PC-3 (cell line): ENCODE data around the gene HAUS7. TPM values are rescaled to one million over a fixed set of nuclear protein-coding genes. Genes with fewer than 3 reads are reported as not detected.

Experiments used
- ATAC-seq: fragments of 200-7000 bp; cut with Tn5 transposase; 2 replicates; pipeline ENCODE4 v1.9.1; 2020; ENCODE audit warnings: mild to moderate bottlenecking, moderate library complexity
- BruUV-seq: library from RNA; stranded (reverse); fragments of 400-500 nt; replicated peaks from 2 replicates; lab custom pipeline; 2021; lab: Mats Ljungman, UMichigan
- CTCF ChIA-PET: fragments of 300-600 bp; sonication (Branson Sonifier 250); formaldehyde crosslinking; loops from one replicate; lab custom pipeline; 2022; ENCODE audit warnings: antibody characterized with exemption; lab: Charles Lee
- POLR2A ChIA-PET: fragments of 300-600 bp; sonication (Branson Sonifier 250); formaldehyde crosslinking; loops from one replicate; lab custom pipeline; 2022; ENCODE audit warnings: antibody characterized with exemption; ENCODE audit not compliant: unreplicated experiment; lab: Charles Lee
- DNase-seq: peaks from one replicate; pipeline ENCODE4 v3.0.0-alpha.2; 2015
- H2AFZ ChIP-seq: fragments of 300-600 bp; sonication (generic); 2 replicates; pipeline ENCODE4 v1.6.0; 2016; ENCODE audit warnings: antibody characterized with exemption, low read length
- H3F3A ChIP-seq: fragments of 300-600 bp; sonication (generic); one replicate; pipeline ENCODE4 v1.6.0; 2017; ENCODE audit warnings: antibody characterized with exemption, low read length, control low read depth, mild to moderate bottlenecking; ENCODE audit not compliant: unreplicated experiment
- H3K27ac ChIP-seq: fragments of 300-600 bp; sonication (generic); 2 replicates; pipeline ENCODE4 v1.5.1; 2016; ENCODE audit warnings: mild to moderate bottlenecking, low read length
- H3K27me3 ChIP-seq: fragments of 300-600 bp; sonication (generic); 2 replicates; pipeline ENCODE4 v1.6.1; 2016; ENCODE audit warnings: low read length, mixed read lengths
- H3K36me3 ChIP-seq: fragments of 300-600 bp; sonication (generic); 2 replicates; pipeline ENCODE4 v1.6.1; 2016; ENCODE audit warnings: low read depth, mixed run types, low read length, mixed read lengths
- H3K4me1 ChIP-seq: fragments of 300-600 bp; sonication (generic); 2 replicates; pipeline ENCODE4 v1.5.1; 2016; ENCODE audit warnings: low read length; ENCODE audit not compliant: insufficient read depth
- H3K4me2 ChIP-seq: fragments of 300-600 bp; sonication (generic); 2 replicates; pipeline ENCODE4 v1.6.0; 2016; ENCODE audit warnings: low read length
- H3K4me3 ChIP-seq: fragments of 300-600 bp; sonication (generic); 2 replicates; pipeline ENCODE4 v1.5.1; 2016; ENCODE audit warnings: mild to moderate bottlenecking, low read length, mixed read lengths
- H3K79me2 ChIP-seq: fragments of 300-600 bp; sonication (generic); 2 replicates; pipeline ENCODE4 v1.6.1; 2017; ENCODE audit warnings: low read length, mixed read lengths
- H3K9ac ChIP-seq: fragments of 300-600 bp; sonication (generic); 2 replicates; pipeline ENCODE4 v1.6.0; 2016; ENCODE audit warnings: mild to moderate bottlenecking, low read length
- H3K9me2 ChIP-seq: fragments of 300-600 bp; sonication (generic); replicated peaks from 2 replicates; pipeline ENCODE4 v1.6.1; 2016; ENCODE audit warnings: mixed run types, low read length, mixed read lengths
- H3K9me3 ChIP-seq: fragments of 300-600 bp; sonication (generic); 2 replicates; pipeline ENCODE4 v1.6.1; 2016; ENCODE audit warnings: low read length, mixed read lengths
- H4K20me1 ChIP-seq: fragments of 300-600 bp; sonication (generic); 2 replicates; pipeline ENCODE4 v1.6.1; 2016; ENCODE audit warnings: low read length, mixed read lengths
- EZH2 ChIP-seq: fragments of 300-600 bp; sonication (generic); IDR thresholded peaks from one replicate; pipeline ENCODE4 v1.6.1; 2017; ENCODE audit warnings: antibody characterized with exemption, mild to moderate bottlenecking, low read length; ENCODE audit not compliant: unreplicated experiment
- EZH2phosphoT487 ChIP-seq: fragments of 300-600 bp; sonication (generic); IDR thresholded peaks from 2 replicates; pipeline ENCODE4 v1.6.1; 2018; ENCODE audit warnings: mild to moderate bottlenecking, antibody characterized with exemption, low read length, borderline replicate concordance
- intact Hi-C: fragments of 100-400 bp; cut with micrococcal nuclease; formaldehyde crosslinking; loops from 2 replicates; pipeline ENCODE4 v1.9.0; 2023
- total RNA-seq: library from RNA; depleted of rRNA; stranded (reverse); fragments of >200 nt; gene quantifications from 2 replicates; pipeline ENCODE4 v1.2.3, GENCODE V29; 2014
- TF ChIP-seq, protein P1 (sequence below): fragments of 300-600 bp; sonication (generic); conservative IDR thresholded peaks from 2 replicates; pipeline ENCODE4 v1.5.1; 2017; ENCODE audit warnings: antibody characterized with exemption, low read depth, mild to moderate bottlenecking, low read length

HAUS7 gene
- total RNA-seq, 1 experiment from 2014 or later: 46.0 TPM

DNA sequence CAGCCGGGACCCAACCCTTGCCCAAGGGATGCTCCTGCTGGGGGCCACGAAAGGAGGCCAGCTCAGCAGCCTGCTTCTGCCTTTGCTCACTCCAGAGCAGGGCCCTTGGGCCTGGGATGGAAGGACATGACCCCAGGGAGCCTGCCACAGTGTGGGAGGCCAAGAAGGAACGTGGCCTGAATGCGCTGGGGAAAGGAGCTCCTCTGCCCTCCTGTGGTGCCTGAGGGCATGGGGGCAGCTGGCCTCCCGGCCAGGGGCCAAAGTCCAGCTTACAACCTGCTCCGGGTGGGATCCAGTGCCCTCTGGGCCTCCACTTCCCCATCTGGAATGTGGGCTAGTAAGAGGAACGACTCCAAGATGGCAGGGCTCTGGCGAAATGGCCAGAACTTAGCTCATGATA is 45.1 kb upstream of the HAUS7 start:
- no peaks in the 10 kb centered on the region for H3K9me2 ChIP-seq
- H3K79me2 ChIP-seq: no peaks in the 10 kb centered on the region
- TF ChIP-seq EZH2: no peak
- TF ChIP-seq, protein P1, sequence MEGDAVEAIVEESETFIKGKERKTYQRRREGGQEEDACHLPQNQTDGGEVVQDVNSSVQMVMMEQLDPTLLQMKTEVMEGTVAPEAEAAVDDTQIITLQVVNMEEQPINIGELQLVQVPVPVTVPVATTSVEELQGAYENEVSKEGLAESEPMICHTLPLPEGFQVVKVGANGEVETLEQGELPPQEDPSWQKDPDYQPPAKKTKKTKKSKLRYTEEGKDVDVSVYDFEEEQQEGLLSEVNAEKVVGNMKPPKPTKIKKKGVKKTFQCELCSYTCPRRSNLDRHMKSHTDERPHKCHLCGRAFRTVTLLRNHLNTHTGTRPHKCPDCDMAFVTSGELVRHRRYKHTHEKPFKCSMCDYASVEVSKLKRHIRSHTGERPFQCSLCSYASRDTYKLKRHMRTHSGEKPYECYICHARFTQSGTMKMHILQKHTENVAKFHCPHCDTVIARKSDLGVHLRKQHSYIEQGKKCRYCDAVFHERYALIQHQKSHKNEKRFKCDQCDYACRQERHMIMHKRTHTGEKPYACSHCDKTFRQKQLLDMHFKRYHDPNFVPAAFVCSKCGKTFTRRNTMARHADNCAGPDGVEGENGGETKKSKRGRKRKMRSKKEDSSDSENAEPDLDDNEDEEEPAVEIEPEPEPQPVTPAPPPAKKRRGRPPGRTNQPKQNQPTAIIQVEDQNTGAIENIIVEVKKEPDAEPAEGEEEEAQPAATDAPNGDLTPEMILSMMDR: no peak
- TF ChIP-seq EZH2phosphoT487: no peak
- H3K27me3 ChIP-seq: peaks cover 9% of the 10 kb centered on the region; the same call in 1 of the 2 replicates
- ChIA-PET CTCF (no interaction called here), POLR2A (no interaction called here)
- no peak overlapping the region for H2AFZ ChIP-seq
- H3K4me2 ChIP-seq: no peak overlapping the region
- no peaks in the 10 kb centered on the region for H4K20me1 ChIP-seq
- no peaks in the 10 kb centered on the region for H3K9me3 ChIP-seq
- intact Hi-C loops: no loop called here
- H3K9ac ChIP-seq: no peak overlapping the region
- no peaks in the 10 kb centered on the region for H3K4me1 ChIP-seq
- H3K4me3 ChIP-seq: no peak overlapping the region
- ATAC-seq (no peak), DNase-seq (no peak)
- BruUV-seq: no TSS peak
- H3F3A ChIP-seq: no peaks in the 10 kb centered on the region
- no peaks in the 10 kb centered on the region for H3K36me3 ChIP-seq
- H3K27ac ChIP-seq: no peak overlapping the region

DNA sequence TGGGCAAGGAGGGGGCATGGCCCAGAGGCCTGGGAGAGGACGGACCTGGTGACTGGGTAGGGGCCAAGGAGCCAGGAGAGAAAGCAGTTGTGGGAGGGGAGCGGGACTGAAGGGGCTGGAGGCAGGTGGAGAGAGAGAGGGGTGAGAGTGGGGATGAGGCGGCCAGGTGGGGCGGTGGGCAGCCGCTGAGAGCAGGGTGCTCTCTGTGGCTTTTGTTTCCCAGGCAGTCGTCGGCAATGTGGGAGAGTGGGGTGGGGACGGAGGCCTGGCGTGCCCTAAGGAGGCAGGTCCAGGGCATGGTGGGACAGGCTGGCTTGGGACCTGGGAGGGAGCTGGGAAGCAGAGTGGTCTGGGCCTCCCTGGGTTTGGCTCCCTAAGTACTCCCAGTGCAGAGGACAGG is 43.9 kb upstream of the HAUS7 start:
- no peak overlapping the region for H3K27ac ChIP-seq
- CTCF ChIA-PET: no interaction called here
- H3K4me3 ChIP-seq: no peak overlapping the region
- ATAC-seq: no peak
- POLR2A ChIA-PET: no interaction called here
- H3K79me2 ChIP-seq: no peaks in the 10 kb centered on the region
- no peak for TF ChIP-seq EZH2phosphoT487
- no peak for TF ChIP-seq EZH2
- no peaks in the 10 kb centered on the region for H4K20me1 ChIP-seq
- no TSS peak for BruUV-seq
- no peak overlapping the region for H3K4me2 ChIP-seq
- no peak overlapping the region for H3K9ac ChIP-seq
- peaks cover 9% of the 10 kb centered on the region; the same call in 1 of the 2 replicates for H3K27me3 ChIP-seq
- H3K4me1 ChIP-seq: no peaks in the 10 kb centered on the region
- no peak overlapping the region for H2AFZ ChIP-seq
- DNase-seq: no peak
- no peaks in the 10 kb centered on the region for H3K9me2 ChIP-seq
- H3K9me3 ChIP-seq: no peaks in the 10 kb centered on the region
- intact Hi-C loops: no loop called here
- no peaks in the 10 kb centered on the region for H3F3A ChIP-seq
- H3K36me3 ChIP-seq: no peaks in the 10 kb centered on the region

DNA sequence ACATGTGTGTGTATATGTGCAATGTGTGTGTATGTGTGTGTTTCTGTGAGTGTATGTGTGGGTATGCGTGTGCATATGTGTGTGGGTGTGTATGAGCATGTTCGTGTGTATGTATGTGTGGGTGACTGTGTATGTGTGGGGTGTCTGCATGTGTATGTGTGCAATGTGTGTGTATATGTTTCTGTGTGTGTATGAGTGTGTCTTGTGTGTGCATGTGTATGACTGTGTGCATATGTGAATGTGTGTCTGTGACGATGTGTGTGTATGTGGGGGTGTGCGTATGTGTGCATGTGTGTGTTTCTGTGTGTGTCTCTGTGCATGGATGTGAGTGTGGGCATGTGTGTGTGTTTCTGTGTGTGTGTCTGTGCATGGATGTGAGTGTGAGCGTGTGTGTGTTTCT is 42.9 kb upstream of the HAUS7 start:
- no peaks in the 10 kb centered on the region for H3K4me1 ChIP-seq
- ChIA-PET POLR2A (no interaction called here), CTCF (no interaction called here)
- H3K4me2 ChIP-seq: no peak overlapping the region
- no TSS peak for BruUV-seq
- H4K20me1 ChIP-seq: no peaks in the 10 kb centered on the region
- no peaks in the 10 kb centered on the region for H3K79me2 ChIP-seq
- ATAC-seq (no peak), DNase-seq (no peak)
- H2AFZ ChIP-seq: no peak overlapping the region
- no peaks in the 10 kb centered on the region for H3K9me3 ChIP-seq
- TF ChIP-seq EZH2 (no peak), EZH2phosphoT487 (no peak)
- TF ChIP-seq, protein P1: no peak
- H3K9ac ChIP-seq: no peak overlapping the region
- no peaks in the 10 kb centered on the region for H3K36me3 ChIP-seq
- no peaks in the 10 kb centered on the region for H3F3A ChIP-seq
- H3K9me2 ChIP-seq: no peaks in the 10 kb centered on the region
- no peak overlapping the region for H3K27ac ChIP-seq
- H3K4me3 ChIP-seq: no peak overlapping the region
- intact Hi-C loops: no loop called here
- H3K27me3 ChIP-seq: peaks cover 2% of the 10 kb centered on the region; the same call in 1 of the 2 replicates
